Germinal center (tissue), 1 donor: ENCODE measurements around the gene ZNF823.
"Not testable (repeated sequence)": the region's sequence is repeated elsewhere in the genome, so short reads cannot be mapped to it uniquely, and the experiment has no call there.

Experiments used
- DNase-seq: peaks from one replicate; pipeline ENCODE4 v3.0.0; 2012; ENCODE audit warnings: mixed read lengths, low spot score

The ZNF823 gene

GRCh38 chr19:11738746-11739620 is at the start of gene ZNF823:
Gene ZNF823 (minus strand): TSS chr19:11738946. CDS start chr19:11738819, 127 bp downstream.
- peak; percentile 95 for DNase-seq

- DNase-seq: no peak
Observed at GRCh38 chr19:11787536-11787935, 48.8 kb upstream of the ZNF823 start.

GRCh38 chr19:11784356-11784755 is 45.6 kb upstream of the ZNF823 start:
- no peak for DNase-seq

- DNase-seq: no peak
Observed at GRCh38 chr19:11783767-11784166, 45.0 kb upstream of the ZNF823 start.

- no peak for DNase-seq
Observed at GRCh38 chr19:11781295-11782057, 42.7 kb upstream of the ZNF823 start.

GRCh38 chr19:11780431-11781020 is 41.8 kb upstream of the ZNF823 start:
- no peak for DNase-seq

GRCh38 chr19:11776669-11777068 is 37.9 kb upstream of the ZNF823 start:
- DNase-seq: not testable (repeated sequence)

- DNase-seq: not testable (repeated sequence)
Observed at GRCh38 chr19:11771520-11771919, 32.8 kb upstream of the ZNF823 start.

GRCh38 chr19:11769995-11770394 is 31.2 kb upstream of the ZNF823 start:
- no peak for DNase-seq

- peak; percentile 11 for DNase-seq
Observed at GRCh38 chr19:11767633-11768133, 28.9 kb upstream of the ZNF823 start.

- peak; percentile 93 for DNase-seq
Observed at GRCh38 chr19:11766597-11767591, 28.1 kb upstream of the ZNF823 start, which contains the start of gene ZNF441. Gene ZNF441 (plus strand): TSS chr19:11767000. CDS start chr19:11767194, 194 bp downstream.

GRCh38 chr19:11763611-11764010 is 24.9 kb upstream of the ZNF823 start:
- DNase-seq: no peak

- no peak for DNase-seq
Observed at GRCh38 chr19:11763117-11763516, 24.4 kb upstream of the ZNF823 start.

GRCh38 chr19:11759805-11760204 is 21.1 kb upstream of the ZNF823 start:
- no peak for DNase-seq

GRCh38 chr19:11756965-11757364 is 18.2 kb upstream of the ZNF823 start:
- DNase-seq: no peak

- no peak for DNase-seq
Observed at GRCh38 chr19:11754663-11755062, 15.9 kb upstream of the ZNF823 start.

GRCh38 chr19:11752244-11752736 is 13.5 kb upstream of the ZNF823 start:
- DNase-seq: no peak

- no peak for DNase-seq
Observed at GRCh38 chr19:11749751-11750150, 11.0 kb upstream of the ZNF823 start.

- DNase-seq: no peak
Observed at GRCh38 chr19:11747277-11747676, 8.5 kb upstream of the ZNF823 start.

GRCh38 chr19:11745869-11746268 is 7.1 kb upstream of the ZNF823 start:
- DNase-seq: no peak
